IMR-90 (cell line): ENCODE data around the gene IGF2.

ENCODE experiments used
- BHLHE40 ChIP-seq: fragments of 150-350 bp; IDR thresholded peaks from 2 replicates; pipeline ENCODE4 v1.6.1; 2016; ENCODE audit warnings: mild to moderate bottlenecking, low read depth, low read length
- FOS ChIP-seq: fragments of 150-350 bp; IDR thresholded peaks from 2 replicates; pipeline ENCODE4 v1.6.1; 2016; ENCODE audit warnings: low read depth, low read length
- MAFK ChIP-seq: IDR thresholded peaks from 2 replicates; pipeline ENCODE4 v1.6.1; 2012; ENCODE audit warnings: low read depth, low read length, improper control_type of control experiment
- MXI1 ChIP-seq: IDR thresholded peaks from 2 replicates; pipeline ENCODE4 v1.6.1; 2012; ENCODE audit warnings: low read depth, mild to moderate bottlenecking, low read length, moderate library complexity, borderline replicate concordance
- NFE2L2 ChIP-seq: fragments of 150-350 bp; IDR thresholded peaks from 2 replicates; pipeline ENCODE4 v1.6.1; 2016; ENCODE audit warnings: low read depth, mild to moderate bottlenecking, low read length
- POLR2A ChIP-seq: IDR thresholded peaks from 2 replicates; pipeline ENCODE4 v1.6.1; 2012; ENCODE audit warnings: mild to moderate bottlenecking, low read depth, low read length
- RAD21 ChIP-seq: IDR thresholded peaks from 2 replicates; pipeline ENCODE4 v1.6.1; 2012; ENCODE audit warnings: low read length, improper control_type of control experiment
- RCOR1 ChIP-seq: IDR thresholded peaks from 2 replicates; pipeline ENCODE4 v1.6.1; 2012; ENCODE audit warnings: mild to moderate bottlenecking, low read length, improper control_type of control experiment; ENCODE audit not compliant: insufficient replicate concordance
- TF ChIP-seq, protein P1 (sequence below): conservative IDR thresholded peaks from 2 replicates; pipeline ENCODE4 v1.5.1; 2012; ENCODE audit warnings: mild to moderate bottlenecking, low read depth, low read length, improper control_type of control experiment
- TF ChIP-seq, protein P2 (sequence below): fragments of 150-350 bp; IDR thresholded peaks from 2 replicates; pipeline ENCODE4 v1.6.1; 2016; ENCODE audit warnings: low read depth, mild to moderate bottlenecking, low read length, moderate library complexity, borderline replicate concordance
- TF ChIP-seq, protein P3 (sequence below): fragments of 150-350 bp; IDR thresholded peaks from 2 replicates; pipeline ENCODE4 v1.6.1; 2017; ENCODE audit warnings: mild to moderate bottlenecking, antibody characterized with exemption, low read length, low read depth

DNA sequence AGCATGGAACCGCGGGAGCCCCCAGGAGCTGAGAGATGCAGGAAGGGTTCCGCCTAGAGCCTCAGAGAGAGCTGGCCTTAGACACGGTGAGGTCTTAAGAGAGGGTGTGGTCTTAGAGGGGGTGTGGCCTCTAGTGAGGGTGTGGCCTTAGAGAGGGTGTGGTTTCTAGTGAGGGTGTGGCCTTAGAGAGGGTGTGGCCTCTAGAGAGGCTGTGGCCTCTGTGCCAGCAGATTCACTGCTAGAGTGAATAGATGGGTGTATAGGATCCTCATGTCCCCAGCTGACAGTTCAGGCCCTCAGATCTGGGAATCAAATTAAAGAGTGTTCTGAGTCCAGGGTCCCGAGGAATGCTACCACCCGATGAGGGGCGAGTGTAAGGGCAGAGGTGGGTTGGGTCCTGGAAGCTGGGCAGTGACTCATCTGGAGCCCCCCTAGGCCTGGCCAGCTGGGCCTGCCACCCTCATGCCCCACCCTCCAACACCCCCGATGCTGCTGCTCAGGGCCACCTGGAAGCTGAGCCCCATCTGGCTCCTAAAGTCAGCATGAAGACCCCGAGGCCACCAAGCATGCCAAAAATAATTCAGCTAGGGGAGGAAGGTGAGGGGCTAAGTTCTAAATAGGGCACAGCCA is 49.5 kb downstream of the IGF2 start:
- TF ChIP-seq MAFK, result no peak
- TF ChIP-seq, protein P1, sequence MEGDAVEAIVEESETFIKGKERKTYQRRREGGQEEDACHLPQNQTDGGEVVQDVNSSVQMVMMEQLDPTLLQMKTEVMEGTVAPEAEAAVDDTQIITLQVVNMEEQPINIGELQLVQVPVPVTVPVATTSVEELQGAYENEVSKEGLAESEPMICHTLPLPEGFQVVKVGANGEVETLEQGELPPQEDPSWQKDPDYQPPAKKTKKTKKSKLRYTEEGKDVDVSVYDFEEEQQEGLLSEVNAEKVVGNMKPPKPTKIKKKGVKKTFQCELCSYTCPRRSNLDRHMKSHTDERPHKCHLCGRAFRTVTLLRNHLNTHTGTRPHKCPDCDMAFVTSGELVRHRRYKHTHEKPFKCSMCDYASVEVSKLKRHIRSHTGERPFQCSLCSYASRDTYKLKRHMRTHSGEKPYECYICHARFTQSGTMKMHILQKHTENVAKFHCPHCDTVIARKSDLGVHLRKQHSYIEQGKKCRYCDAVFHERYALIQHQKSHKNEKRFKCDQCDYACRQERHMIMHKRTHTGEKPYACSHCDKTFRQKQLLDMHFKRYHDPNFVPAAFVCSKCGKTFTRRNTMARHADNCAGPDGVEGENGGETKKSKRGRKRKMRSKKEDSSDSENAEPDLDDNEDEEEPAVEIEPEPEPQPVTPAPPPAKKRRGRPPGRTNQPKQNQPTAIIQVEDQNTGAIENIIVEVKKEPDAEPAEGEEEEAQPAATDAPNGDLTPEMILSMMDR, result no peak
- TF ChIP-seq POLR2A, result no peak
- TF ChIP-seq, protein P2, sequence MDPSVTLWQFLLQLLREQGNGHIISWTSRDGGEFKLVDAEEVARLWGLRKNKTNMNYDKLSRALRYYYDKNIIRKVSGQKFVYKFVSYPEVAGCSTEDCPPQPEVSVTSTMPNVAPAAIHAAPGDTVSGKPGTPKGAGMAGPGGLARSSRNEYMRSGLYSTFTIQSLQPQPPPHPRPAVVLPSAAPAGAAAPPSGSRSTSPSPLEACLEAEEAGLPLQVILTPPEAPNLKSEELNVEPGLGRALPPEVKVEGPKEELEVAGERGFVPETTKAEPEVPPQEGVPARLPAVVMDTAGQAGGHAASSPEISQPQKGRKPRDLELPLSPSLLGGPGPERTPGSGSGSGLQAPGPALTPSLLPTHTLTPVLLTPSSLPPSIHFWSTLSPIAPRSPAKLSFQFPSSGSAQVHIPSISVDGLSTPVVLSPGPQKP, result no peak
- TF ChIP-seq BHLHE40, result no peak
- TF ChIP-seq FOS, result no peak
- no peak for TF ChIP-seq RAD21
- TF ChIP-seq, protein P3, sequence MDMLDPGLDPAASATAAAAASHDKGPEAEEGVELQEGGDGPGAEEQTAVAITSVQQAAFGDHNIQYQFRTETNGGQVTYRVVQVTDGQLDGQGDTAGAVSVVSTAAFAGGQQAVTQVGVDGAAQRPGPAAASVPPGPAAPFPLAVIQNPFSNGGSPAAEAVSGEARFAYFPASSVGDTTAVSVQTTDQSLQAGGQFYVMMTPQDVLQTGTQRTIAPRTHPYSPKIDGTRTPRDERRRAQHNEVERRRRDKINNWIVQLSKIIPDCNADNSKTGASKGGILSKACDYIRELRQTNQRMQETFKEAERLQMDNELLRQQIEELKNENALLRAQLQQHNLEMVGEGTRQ, result no peak
- no peak for TF ChIP-seq NFE2L2
- no peak for TF ChIP-seq MXI1
- no peak for TF ChIP-seq RCOR1
